ENCODE data around the gene FZD2. TPM values are rescaled to one million over a fixed set of nuclear protein-coding genes. Genes with fewer than 3 reads are reported as not detected.
A peak's percentile ranks its signal among the peaks of the same experiment; 100 is the strongest.

FZD2 gene
- total RNA-seq, 1 donor from 2014 or later, result 2.6 TPM

GRCh38 chr17:44543213-44543904 lies 13.9 kb upstream of the FZD2 start:
- DNase-seq, result no peak
- intact Hi-C loops (cut with DNase I), result no loop called here
- ATAC-seq (ENCODE audit: poor library complexity), result no peak

- DNase-seq, result no peak
- no peak for ATAC-seq (ENCODE audit: poor library complexity)
- intact Hi-C loops (cut with DNase I), result no loop called here
Observed at GRCh38 chr17:44543905-44544523, 13.3 kb upstream of the FZD2 start.

GRCh38 chr17:44546671-44547606 lies 10.3 kb upstream of the FZD2 start:
- DNase-seq (no peak), ATAC-seq (ENCODE audit: poor library complexity) (no peak)
- intact Hi-C loops (cut with DNase I), result no loop called here

- DNase-seq (no peak), ATAC-seq (ENCODE audit: poor library complexity) (peak; percentile 76)
- intact Hi-C loops (cut with DNase I), result no loop called here
Observed at GRCh38 chr17:44547625-44548267, 9.5 kb upstream of the FZD2 start.

GRCh38 chr17:44548376-44549230 lies 8.7 kb upstream of the FZD2 start:
- ATAC-seq (ENCODE audit: poor library complexity) (peak; percentile 12), DNase-seq (no peak)
- intact Hi-C loops (cut with DNase I), result no loop called here

GRCh38 chr17:44549686-44550085 lies 7.6 kb upstream of the FZD2 start:
- DNase-seq (no peak), ATAC-seq (ENCODE audit: poor library complexity) (no peak)
- intact Hi-C loops (cut with DNase I), result no loop called here

DNA sequence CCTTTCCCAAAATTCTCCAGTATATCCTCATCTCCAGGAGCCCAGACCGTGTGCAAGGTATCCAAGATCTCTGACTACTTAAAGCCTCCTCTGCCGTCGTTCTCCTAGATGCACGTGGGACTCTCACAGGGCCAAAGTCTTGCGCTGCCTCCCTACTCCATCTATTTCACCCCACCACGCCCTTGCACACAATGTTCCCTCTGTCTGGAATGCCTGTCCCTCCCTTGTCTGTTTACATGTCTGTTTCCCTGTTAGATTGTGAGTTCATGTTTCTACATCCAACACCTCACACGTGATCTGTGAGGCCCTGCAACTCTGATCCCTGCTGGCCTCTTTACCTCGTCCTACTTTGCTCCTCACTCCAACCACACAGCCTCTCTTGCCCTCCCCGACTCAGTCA lies 4.9 kb upstream of the FZD2 start:
- intact Hi-C loops (cut with DNase I), result no loop called here
- ATAC-seq (ENCODE audit: poor library complexity) (no peak), DNase-seq (no peak)

DNA sequence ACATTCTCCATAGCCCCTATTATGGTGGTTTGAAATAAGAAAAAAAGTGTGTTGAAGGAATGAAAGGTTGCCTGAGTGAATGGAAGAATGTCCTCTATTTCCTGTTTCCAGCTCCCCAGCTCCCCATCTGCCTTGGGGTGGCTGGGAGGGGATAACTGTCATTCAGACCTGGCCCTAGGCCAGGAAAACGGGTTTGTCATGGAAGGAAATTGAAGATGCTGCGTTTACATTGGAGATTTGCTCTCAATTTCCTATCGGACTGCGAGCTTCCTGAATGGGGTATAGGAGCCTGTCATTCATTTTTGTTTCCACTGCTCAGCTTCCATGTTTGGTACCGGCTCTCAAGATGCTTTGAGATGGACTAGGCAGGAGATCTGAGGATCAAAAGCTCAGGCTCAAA lies 2.2 kb upstream of the FZD2 start:
- ATAC-seq (ENCODE audit: poor library complexity) (no peak), DNase-seq (no peak)
- intact Hi-C loops (cut with DNase I), result no loop called here

DNA sequence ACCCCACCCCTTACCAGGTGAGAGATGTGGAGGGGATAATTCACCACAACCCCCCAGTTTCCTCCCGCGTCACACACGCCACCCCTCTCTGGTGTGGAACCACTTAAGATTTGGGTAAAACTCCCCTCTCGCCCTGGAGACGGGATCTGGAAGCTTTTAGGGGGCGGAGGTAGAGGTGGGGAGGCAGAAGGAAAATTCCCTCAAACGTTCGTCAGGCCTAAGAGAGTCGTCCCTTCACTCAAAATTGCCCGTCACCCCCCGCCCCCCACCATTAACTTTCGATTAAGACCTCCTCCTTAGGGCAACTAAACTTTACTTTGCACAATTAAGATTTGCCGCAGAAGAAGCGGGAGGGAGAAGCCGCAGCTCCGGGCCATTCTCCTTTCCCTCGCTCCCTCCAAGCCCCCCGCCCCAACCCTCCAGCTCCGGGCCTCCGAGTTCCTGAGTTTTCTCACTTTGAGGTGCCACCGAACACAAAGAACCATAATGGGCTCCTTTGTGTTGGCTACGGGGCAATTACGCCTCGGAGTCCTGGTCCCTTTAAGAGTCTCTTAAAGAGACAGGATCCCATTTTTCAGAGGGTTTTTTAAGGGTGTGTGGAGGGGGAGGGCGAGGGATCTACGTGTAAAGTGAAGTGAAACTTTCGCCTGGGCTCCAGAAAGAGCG lies 985 bp upstream of the FZD2 start:
- intact Hi-C loops (cut with DNase I), result no loop called here
- DNase-seq (no peak), ATAC-seq (ENCODE audit: poor library complexity) (peak; percentile 87)

GRCh38 chr17:44557651-44558285 lies 484 bp downstream of the FZD2 start:
- ATAC-seq (ENCODE audit: poor library complexity), result peak; percentile 16
- DNase-seq, result peak; percentile 65
- intact Hi-C loops (cut with DNase I), result no loop called here

GRCh38 chr17:44558334-44558709 lies 1.0 kb downstream of the FZD2 start:
- DNase-seq, result no peak
- intact Hi-C loops (cut with DNase I), result no loop called here
- no peak for ATAC-seq (ENCODE audit: poor library complexity)

- no peak for DNase-seq
- intact Hi-C loops (cut with DNase I), result no loop called here
- no peak for ATAC-seq (ENCODE audit: poor library complexity)
Observed at GRCh38 chr17:44558710-44559633, 1.7 kb downstream of the FZD2 start.

DNA sequence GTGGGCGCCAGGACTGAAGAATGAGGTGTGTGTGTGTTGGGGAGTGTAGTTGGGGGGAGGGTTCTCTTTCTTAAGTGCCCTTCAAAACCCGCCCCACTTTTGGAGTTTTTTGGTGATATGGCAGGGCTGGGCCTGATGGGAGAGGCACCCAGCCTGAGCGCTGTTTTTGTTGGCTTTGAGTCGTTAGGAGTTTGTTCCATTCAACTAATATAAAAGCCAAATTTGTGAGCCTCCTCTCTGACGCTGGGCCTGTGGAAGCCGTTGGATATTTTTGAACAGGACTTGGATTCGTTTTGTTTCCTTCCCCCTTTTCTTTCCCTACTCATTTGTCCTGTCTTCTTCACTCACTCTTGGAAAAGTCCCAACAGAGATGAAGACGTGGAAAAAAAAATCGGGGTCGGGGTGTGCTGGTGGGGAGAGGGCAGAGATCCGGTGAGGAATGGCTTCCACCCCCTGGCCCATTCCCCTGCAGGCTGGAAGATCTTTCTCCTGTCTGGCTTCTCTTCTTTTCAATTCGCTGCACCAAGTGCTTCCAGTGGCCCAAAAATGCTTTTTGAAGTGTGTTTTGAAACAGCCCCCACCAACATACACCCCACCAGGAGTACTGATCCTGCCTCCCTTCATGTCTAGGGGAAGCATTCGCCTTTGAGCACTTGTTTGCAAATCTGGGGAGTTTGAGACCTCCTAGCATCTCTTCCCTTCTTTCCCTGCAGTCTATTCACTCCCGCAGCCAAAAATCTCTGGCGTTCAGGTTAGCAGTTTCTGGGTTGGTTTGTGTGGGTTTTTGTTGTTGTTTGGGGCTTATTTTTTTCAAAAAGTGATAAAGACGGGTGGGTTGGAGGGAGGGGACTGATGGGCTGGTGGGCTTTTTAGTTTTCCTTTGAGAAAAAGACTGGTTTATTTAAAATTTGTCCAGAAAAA lies 2.6 kb downstream of the FZD2 start:
- ATAC-seq (ENCODE audit: poor library complexity) (no peak), DNase-seq (no peak)
- intact Hi-C loops (cut with DNase I), result no loop called here

DNA sequence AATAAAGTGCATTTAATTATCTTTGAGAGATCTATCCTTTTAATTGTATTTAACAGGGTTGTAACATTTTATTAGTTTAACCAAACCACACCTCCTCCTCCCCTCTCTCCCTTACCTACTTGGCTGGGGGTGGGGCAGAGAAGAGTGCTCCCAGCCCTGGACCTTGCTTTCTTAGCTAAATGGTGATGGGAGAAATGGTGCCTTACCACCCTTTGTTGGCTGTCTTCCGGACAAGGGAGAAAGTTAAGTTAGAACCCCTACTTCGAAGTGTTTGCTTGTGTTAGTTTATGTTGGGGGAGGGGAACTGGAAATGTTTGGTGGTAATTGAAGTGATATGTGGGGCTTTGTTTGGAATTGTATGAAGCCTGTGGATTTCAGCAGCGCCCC lies 3.9 kb downstream of the FZD2 start:
- intact Hi-C loops (cut with DNase I), result no loop called here
- ATAC-seq (ENCODE audit: poor library complexity), result no peak

DNA sequence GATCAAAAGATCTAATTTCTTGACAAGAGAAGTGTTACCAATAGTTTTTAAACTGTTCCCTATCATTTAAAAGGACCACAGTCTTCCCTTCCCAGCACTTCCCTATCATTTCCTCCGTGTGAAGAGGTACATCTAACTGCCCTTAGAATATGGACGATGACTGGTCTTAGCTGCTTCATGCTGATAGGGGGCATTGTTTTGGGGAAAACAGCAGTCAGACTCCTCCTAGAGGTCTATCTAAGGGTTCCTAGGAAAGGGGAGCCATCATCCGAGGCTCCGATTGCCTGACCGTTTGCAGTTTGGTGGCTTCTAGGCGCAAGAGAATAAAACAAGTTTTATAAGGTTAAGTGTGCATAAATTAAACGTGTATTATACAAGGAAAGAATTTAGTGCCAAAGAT lies 7.1 kb downstream of the FZD2 start:
- ATAC-seq (ENCODE audit: poor library complexity), result no peak
- no peak for DNase-seq
- intact Hi-C loops (cut with DNase I), result no loop called here

More for the DNA sequence above, 3.9 kb downstream of the FZD2 start:
- DNase-seq, result no peak
